Measurements from ENCODE around the gene NUDT14.

GRCh38 chr14:105198588-105198987 is 17.5 kb upstream of the NUDT14 start:
- TF ChIP-seq CTCF (IDR thresholded peaks at IDR 0.05) (no peak), POLR2A (IDR thresholded peaks at IDR 0.05) (no peak)

Data from prostate gland (tissue), 2 donors.